Thyroid gland (tissue), 4 donors: ENCODE results near the gene EYA3. TPM values are rescaled to one million over a fixed set of nuclear protein-coding genes. Genes with fewer than 3 reads are reported as not detected.

Source experiments
- DNase-seq, 2 donors: peaks; one replicate each; pipeline ENCODE4 v3.0.0-alpha.2; 2019
- H3K27ac ChIP-seq, 3 donors: fragments of 200-600 bp; sonication (generic); 1 replicate in 2 of 3; 2 replicates in 1 of 3; pipeline ENCODE4 v1.5.1; 2016 to 2019; ENCODE audit warnings: mild to moderate bottlenecking in 1 of 3, moderate library complexity in 1 of 3
- H3K27me3 ChIP-seq: fragments of 200-600 bp; sonication (generic); one replicate; pipeline ENCODE4 v1.5.1; 2019
- H3K36me3 ChIP-seq, 2 donors: fragments of 200-600 bp; sonication (generic); one replicate each; pipeline ENCODE4 v1.5.1; 2016 to 2019
- H3K4me1 ChIP-seq, 2 donors: fragments of 200-600 bp; sonication (generic); one replicate each; pipeline ENCODE4 v1.5.1; 2017 to 2019
- H3K4me3 ChIP-seq, 3 donors: fragments of 200-600 bp; sonication (generic); replicated peaks in 1 of 3; 1 replicate in 2 of 3; 2 replicates in 1 of 3; pipeline ENCODE4 v1.5.1; 2016; ENCODE audit warnings: mild to moderate bottlenecking in 1 of 3
- H3K9me3 ChIP-seq: fragments of 200-600 bp; sonication (generic); one replicate; pipeline ENCODE4 v1.5.1; 2017
- CTCF ChIP-seq, 6 experiments: fragments of 200-600 bp in 3 of 6; fragments of 450-650 bp in 3 of 6; sonication (generic) in 3 of 6; IDR thresholded peaks; one replicate each; pipeline ENCODE4 v1.5.1; 2016 to 2019; ENCODE audit warnings: antibody characterized with exemption in 6 of 6, mild to moderate bottlenecking in 2 of 6, inconsistent platforms in 1 of 6, moderate library complexity in 1 of 6
- POLR2A ChIP-seq, 2 donors: fragments of 450-650 bp; IDR thresholded peaks; one replicate each; pipeline ENCODE4 v1.6.1; 2017; ENCODE audit warnings: antibody characterized with exemption in 2 of 2, mild to moderate bottlenecking in 2 of 2, moderate library complexity in 1 of 2
- WGBS, 2 donors: methylation state at CpG; one replicate each; pipeline ENCODE4 v1.1.5; 2017; 5-methylcytosine and 5-hydroxymethylcytosine counted together
- intact Hi-C: fragments of 100-400 bp; cut with DNase I; formaldehyde crosslinking; loops from one replicate; pipeline ENCODE4 v1.15.1; 2023
- total RNA-seq, 4 donors: library from RNA; depleted of rRNA; stranded (reverse); fragments of >200 nt; gene quantifications; one replicate each; pipeline ENCODE4 v1.2.3, GENCODE V29; 2016

Gene EYA3
- total RNA-seq, 4 donors from 2014 or later, result 19.3 to 27.7 (median 20.0) TPM

DNA sequence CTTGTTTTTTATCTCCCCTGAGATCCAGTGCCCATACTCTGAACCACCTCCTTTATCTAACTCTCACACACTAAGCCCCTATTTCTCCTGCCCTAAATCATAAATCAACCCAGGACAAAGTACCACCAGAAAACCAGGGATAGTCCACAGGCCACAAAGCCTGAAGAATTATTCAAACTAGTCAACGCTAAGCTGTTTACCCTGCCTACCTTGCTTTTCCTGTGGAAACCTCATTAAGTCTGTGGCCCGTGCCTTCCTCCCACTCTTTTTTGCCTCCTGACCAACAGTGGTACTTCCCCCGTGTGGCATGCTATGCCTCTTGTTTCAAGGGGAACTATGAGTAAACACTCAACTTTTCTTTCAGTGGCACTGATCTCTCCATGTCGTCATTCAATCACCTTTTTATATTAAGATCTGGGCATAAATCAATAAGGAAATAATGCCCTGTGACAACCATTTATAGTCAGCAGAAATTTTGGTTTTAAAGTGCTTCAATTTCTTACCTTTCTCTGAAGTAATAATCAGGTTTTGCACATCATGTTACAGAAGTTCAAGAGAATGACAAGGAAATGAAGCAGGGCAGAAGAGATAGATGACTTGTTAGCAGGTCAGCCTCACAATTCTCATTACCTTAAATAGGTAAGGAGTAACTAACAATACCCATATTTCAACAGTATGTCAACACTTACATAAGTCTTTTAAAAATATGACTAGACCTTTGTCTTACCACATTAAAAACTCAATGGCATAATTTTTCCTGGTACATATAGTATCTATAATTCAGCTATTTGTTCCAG, 32.1 kb downstream of the EYA3 start:
- DNase-seq, result peak; percentile 29 to 53
- H3K36me3 ChIP-seq, result no peaks in the 10 kb centered on the region
- no peak overlapping the region for H3K4me3 ChIP-seq
- no peaks in the 10 kb centered on the region for H3K27me3 ChIP-seq
- peaks cover 9 to 28% of the 10 kb centered on the region in 2 donors for H3K4me1 ChIP-seq
- TF ChIP-seq POLR2A (IDR thresholded peaks at IDR 0.05) (no peak), CTCF (IDR thresholded peaks at IDR 0.05) (no peak)
- intact Hi-C loops, result no loop called here
- no peaks in the 10 kb centered on the region for H3K9me3 ChIP-seq
- H3K27ac ChIP-seq, result peak overlapping the region in 1 of 3 donors; percentile 52
- WGBS, 2 donors, result 53 to 74% methylated on average over 4 of the region's 4 CpGs

DNA sequence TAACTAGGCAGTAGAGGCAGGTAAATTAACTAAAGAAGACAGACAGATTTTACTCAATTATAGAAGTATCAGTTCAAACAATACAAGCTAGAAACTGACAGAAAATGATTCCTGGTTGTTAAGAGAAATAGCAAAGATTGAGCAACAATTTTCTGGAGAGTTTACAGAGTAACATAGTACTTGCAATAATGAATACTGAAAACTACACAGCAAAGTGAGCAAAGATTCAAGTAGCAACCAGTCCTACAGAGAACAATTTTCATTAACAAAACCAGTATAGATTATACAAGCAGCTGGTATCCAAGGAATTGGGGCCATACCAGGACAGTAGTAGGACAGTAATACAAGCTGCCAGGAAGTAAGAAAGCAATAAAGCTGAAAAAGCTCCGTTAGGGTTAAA, 37.6 kb downstream of the EYA3 start:
- Histone ChIP-seq H3K27ac (no peak overlapping the region), H3K36me3 (peaks cover 0 to 4% of the 10 kb centered on the region in 2 donors), H3K4me1 (peaks cover 0 to 4% of the 10 kb centered on the region in 2 donors), H3K4me3 (no peak overlapping the region), H3K27me3 (no peaks in the 10 kb centered on the region), H3K9me3 (no peaks in the 10 kb centered on the region)
- no peak for DNase-seq
- TF ChIP-seq CTCF (IDR thresholded peaks at IDR 0.05) (no peak), POLR2A (IDR thresholded peaks at IDR 0.05) (no peak)
- WGBS, 2 donors, result 84 to 86% methylated on average over 1 of the region's 1 CpG
- intact Hi-C loops, result no loop called here

GRCh38 chr1:28046716-28047115, 41.7 kb downstream of the EYA3 start:
- intact Hi-C loops, result no loop called here
- Histone ChIP-seq H3K27me3 (no peaks in the 10 kb centered on the region), H3K4me1 (peaks cover 0 to 4% of the 10 kb centered on the region in 2 donors), H3K27ac (no peak overlapping the region), H3K36me3 (peaks cover 3 to 4% of the 10 kb centered on the region in 2 donors), H3K9me3 (no peaks in the 10 kb centered on the region), H3K4me3 (no peak overlapping the region)
- no peak for TF ChIP-seq POLR2A (IDR thresholded peaks at IDR 0.05)
- TF ChIP-seq CTCF (IDR thresholded peaks at IDR 0.05), result no peak
- 96 to 98% methylated on average over 4 of the region's 4 CpGs for WGBS, 2 donors
- no peak for DNase-seq

DNA sequence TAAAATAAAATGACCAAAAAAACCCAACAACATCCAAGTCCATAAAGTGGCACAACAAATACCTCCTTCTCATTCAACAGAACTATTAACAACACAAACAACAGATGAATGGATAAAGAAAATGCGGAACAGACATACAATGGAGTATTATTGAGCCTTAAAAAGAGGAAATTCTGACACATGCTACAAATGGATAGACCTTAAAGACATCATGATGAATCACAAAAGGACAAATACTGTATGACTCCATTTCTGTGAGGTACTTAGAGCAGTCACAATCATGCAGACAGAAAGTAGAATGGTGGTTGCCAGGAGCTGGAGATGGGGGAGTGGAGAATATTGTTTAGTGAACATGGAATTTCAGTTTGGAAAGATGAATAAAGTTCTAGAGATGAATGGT, 42.6 kb downstream of the EYA3 start:
- TF ChIP-seq CTCF (IDR thresholded peaks at IDR 0.05) (no peak), POLR2A (IDR thresholded peaks at IDR 0.05) (no peak)
- no peak for DNase-seq
- intact Hi-C loops, result no loop called here
- Histone ChIP-seq H3K36me3 (peaks cover 4% of the 10 kb centered on the region in 2 donors), H3K27ac (no peak overlapping the region), H3K9me3 (no peaks in the 10 kb centered on the region), H3K4me3 (no peak overlapping the region), H3K4me1 (peaks cover 0 to 3% of the 10 kb centered on the region in 2 donors), H3K27me3 (no peaks in the 10 kb centered on the region)
- 95 to 100% methylated on average over 1 of the region's 1 CpG for WGBS, 2 donors

- 97 to 99% methylated on average over 1 of the region's 1 CpG for WGBS, 2 donors
- no peak overlapping the region for H3K27ac ChIP-seq
- no peak for TF ChIP-seq CTCF (IDR thresholded peaks at IDR 0.05)
- no peak for TF ChIP-seq POLR2A (IDR thresholded peaks at IDR 0.05)
- no peak for DNase-seq
- no peaks in the 10 kb centered on the region for H3K4me1 ChIP-seq
- H3K4me3 ChIP-seq, result no peak overlapping the region
- no peaks in the 10 kb centered on the region for H3K27me3 ChIP-seq
- intact Hi-C loops, result no loop called here
- H3K9me3 ChIP-seq, result no peaks in the 10 kb centered on the region
- peaks cover 4 to 8% of the 10 kb centered on the region in 2 donors for H3K36me3 ChIP-seq
Observed at GRCh38 chr1:28044399-28044798, 44.0 kb downstream of the EYA3 start.
